ENCODE measurements around the gene MBTPS1.

The MBTPS1 gene

DNA sequence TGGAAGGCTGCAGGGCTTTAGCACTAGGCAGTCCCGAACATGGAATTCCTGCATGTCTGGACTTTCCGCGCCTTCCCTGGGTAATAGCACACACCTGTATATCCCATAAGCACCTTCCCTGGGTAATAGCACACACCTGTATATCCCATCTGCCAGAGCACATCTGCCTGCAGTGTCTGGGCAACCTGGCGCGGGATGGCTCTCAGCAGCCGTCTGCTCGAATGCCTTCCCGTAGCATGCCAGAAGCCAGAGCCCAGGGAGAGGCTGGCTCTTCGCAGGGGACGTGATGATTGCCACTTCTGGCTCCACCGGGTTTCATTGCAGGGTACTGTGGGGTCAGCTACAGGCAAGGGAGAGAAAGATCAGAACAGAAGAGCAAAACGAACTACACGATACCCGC is 21.3 kb downstream of the MBTPS1 start:
- no peak for DNase-seq

- DNase-seq: no peak
Observed at GRCh38 chr16:84093879-84094270, 22.9 kb downstream of the MBTPS1 start.

- no peak for DNase-seq
Observed at GRCh38 chr16:84093120-84093878, 23.4 kb downstream of the MBTPS1 start.

DNA sequence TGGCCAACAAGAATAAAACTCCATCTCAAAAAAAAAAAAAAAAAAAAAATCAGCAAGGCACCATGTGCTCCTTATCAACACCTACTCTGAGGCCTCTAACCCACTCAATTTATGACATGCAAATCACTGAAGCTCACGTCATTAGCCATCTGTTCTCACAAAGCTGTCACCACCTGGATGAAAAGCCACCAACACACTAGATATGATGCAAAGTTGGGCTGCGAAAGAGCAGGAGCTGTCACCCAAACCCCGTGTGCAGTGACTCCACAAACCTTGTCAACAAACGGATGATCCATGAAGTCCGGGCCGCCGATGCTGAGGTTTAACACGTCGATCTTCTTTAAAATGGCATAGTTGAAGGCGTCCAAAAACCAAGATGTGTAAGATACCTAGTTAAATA is 25.3 kb downstream of the MBTPS1 start:
- DNase-seq: no peak

- no peak for DNase-seq
Observed at GRCh38 chr16:84090211-84090610, 26.5 kb downstream of the MBTPS1 start.

DNA sequence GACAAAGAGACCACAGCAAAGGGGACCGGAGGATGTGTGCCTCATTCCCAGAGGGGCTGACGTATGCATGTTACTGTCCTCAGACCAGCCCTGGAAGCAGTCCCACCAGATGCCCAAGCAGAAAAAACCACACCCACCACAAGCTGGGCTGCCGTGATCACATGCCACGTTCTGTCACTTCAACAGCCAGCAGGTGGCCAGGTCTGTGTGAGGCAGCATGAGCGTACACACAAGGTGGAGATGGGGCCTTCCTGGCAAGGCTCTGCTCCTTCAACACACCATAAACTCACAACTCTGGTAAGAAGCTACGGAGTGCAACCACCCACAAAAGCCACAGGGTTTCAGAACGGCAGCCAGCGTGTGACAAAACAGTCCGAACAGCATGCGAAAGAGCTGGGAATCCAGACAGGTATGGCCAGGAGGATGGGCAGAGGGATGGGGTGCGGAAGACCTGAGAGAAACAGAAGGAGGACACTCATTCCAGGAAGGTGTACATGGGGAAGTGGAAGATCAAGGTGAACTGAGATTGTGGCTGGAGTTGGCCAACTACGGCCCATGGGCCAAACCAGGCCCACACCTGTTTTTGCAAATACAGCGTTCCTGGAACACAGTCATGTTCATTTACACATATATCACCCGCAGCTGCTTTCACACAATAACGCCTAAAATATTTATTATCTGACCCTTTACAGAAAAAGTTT is 27.9 kb downstream of the MBTPS1 start:
- peak; percentile 82 for DNase-seq

GRCh38 chr16:84087466-84088151 is 29.1 kb downstream of the MBTPS1 start:
- peak; percentile 51 for DNase-seq

- DNase-seq: no peak
Observed at GRCh38 chr16:84087001-84087400, 29.7 kb downstream of the MBTPS1 start.

GRCh38 chr16:84086341-84086740 is 30.4 kb downstream of the MBTPS1 start:
- DNase-seq: no peak

- peak; percentile 22 for DNase-seq
Observed at GRCh38 chr16:84085773-84086172, 31.0 kb downstream of the MBTPS1 start.

- no peak for DNase-seq
Observed at GRCh38 chr16:84085271-84085667, 31.5 kb downstream of the MBTPS1 start.

GRCh38 chr16:84084570-84085270 is 32.0 kb downstream of the MBTPS1 start:
- peak; percentile 81 for DNase-seq

GRCh38 chr16:84082835-84083569 is 33.7 kb downstream of the MBTPS1 start:
- DNase-seq: no peak

DNA sequence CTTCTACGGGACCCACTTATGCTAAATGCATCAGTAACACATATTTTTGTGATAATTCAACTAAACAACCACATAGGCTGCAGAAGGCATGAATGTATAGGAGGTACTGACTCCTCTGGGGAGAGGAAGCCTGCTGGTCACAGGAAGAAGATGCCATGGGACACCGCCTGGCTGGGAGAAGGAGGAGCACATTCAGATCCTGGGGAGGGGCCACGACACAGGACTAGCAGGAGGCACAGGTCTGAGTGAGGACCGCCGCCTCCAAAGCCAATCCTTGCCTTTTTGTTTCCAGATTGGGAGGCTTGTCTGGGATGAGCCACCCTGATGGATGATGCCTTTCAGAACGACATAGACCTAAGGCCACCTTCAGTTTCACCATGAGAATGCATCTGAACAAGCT is 34.6 kb downstream of the MBTPS1 start:
- no peak for DNase-seq

DNA sequence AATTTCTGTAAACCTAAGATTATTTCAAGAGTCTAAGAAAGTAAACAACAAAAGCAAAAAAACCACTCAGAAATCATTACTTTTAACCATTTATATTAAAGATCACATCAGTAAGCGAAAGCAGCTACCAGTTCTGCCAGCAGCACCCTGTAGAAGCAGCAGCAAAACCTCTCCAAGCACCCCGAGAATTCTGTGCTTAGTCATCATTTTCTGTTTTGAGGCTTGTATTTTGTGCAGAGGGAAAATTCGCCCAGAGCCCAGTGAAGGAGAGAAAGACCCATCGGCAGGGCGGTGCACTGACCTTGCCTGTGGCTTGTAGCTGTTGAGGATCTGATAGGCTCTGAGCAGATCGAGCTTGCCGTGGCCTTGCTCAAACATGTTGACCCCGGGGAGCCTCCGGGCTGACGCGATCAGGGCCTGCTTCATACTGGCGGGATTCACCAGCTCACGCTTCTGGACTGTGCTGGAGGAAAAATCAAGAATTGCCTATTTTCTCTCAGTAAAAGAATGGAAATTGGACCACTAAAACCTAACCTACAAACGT is 35.2 kb downstream of the MBTPS1 start:
- no peak for DNase-seq

GRCh38 chr16:84080813-84081212 is 35.9 kb downstream of the MBTPS1 start:
- DNase-seq: no peak

DNA sequence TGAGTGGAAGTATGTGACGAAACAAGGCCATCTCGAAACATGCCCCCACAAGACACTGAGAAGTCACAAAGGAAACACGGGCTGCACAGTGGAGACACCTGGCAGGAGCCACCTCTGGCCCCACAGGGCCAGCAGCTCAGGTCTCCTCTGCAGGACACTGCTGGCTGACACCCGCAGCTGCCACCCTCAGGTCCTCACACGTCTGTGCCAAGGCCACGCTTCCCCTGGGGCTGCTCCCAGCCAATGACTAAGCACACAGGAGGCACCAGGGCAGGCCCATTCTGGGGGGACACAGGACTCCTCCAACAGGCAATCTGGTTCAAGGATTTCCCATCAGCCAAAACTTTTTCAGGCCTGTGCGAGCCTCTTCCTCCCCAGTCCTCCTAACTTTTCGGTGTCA is 36.4 kb downstream of the MBTPS1 start:
- no peak for DNase-seq

- no peak for DNase-seq
Observed at GRCh38 chr16:84079664-84080063, 37.1 kb downstream of the MBTPS1 start.

DNA sequence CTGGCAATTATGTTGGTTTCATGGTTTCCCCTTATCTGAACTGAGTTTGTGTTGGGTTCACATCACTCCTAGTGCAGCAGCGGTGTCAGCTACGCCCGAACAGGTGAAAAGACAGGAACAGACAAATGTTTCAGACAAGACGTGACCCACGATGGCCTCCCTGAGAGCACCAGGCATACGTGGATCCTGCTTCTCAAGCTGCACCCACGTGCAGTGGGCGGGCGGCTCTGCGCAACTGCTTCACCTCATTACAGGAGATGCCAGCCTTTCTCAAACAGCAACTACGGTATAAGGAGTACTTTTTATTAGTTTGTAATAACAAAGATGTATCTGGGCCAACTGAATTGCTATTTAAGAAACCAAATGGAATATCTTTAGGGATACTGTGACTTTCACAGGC is 41.4 kb downstream of the MBTPS1 start:
- no peak for DNase-seq

GRCh38 chr16:84074721-84075120 is 42.0 kb downstream of the MBTPS1 start:
- no peak for DNase-seq

GRCh38 chr16:84072014-84072413 is 44.7 kb downstream of the MBTPS1 start:
- no peak for DNase-seq

GRCh38 chr16:84071121-84071520 is 45.6 kb downstream of the MBTPS1 start:
- DNase-seq: no peak
